IPS-NIHi11 (cell line): Measurements from ENCODE around the gene DCDC2.
A peak's percentile ranks its signal among the peaks of the same experiment; 100 is the strongest.
"Not testable (repeated sequence)": the region's sequence is repeated elsewhere in the genome, so short reads cannot be mapped to it uniquely, and the experiment has no call there.

Experiments used
- DNase-seq: peaks from one replicate; pipeline ENCODE4 v3.0.0; 2012; ENCODE audit warnings: mixed read lengths, low spot score

DCDC2 gene

GRCh38 chr6:24223115-24223919 is 134.5 kb downstream of the DCDC2 start:
- no peak for DNase-seq

GRCh38 chr6:24219670-24220069 is 138.2 kb downstream of the DCDC2 start:
- DNase-seq, result no peak

GRCh38 chr6:24214984-24215383 is 142.9 kb downstream of the DCDC2 start:
- no peak for DNase-seq

- no peak for DNase-seq
Observed at GRCh38 chr6:24207413-24207812, 150.4 kb downstream of the DCDC2 start.

- peak; percentile 31 for DNase-seq
Observed at GRCh38 chr6:24205020-24205492, 152.8 kb downstream of the DCDC2 start.

GRCh38 chr6:24204113-24204512 is 153.7 kb downstream of the DCDC2 start:
- DNase-seq, result not testable (repeated sequence)

GRCh38 chr6:24197892-24198291 is 160.0 kb downstream of the DCDC2 start:
- DNase-seq, result no peak

- no peak for DNase-seq
Observed at GRCh38 chr6:24195836-24196597, 161.8 kb downstream of the DCDC2 start.

GRCh38 chr6:24194978-24195700 is 162.7 kb downstream of the DCDC2 start:
- no peak for DNase-seq

GRCh38 chr6:24193364-24193763 is 164.5 kb downstream of the DCDC2 start:
- DNase-seq, result no peak

- DNase-seq, result no peak
Observed at GRCh38 chr6:24191346-24191745, 166.5 kb downstream of the DCDC2 start.

- no peak for DNase-seq
Observed at GRCh38 chr6:24188578-24189080, 169.2 kb downstream of the DCDC2 start.

- no peak for DNase-seq
Observed at GRCh38 chr6:24187965-24188577, 169.8 kb downstream of the DCDC2 start.

- no peak for DNase-seq
Observed at GRCh38 chr6:24186349-24186748, 171.5 kb downstream of the DCDC2 start.

- DNase-seq, result no peak
Observed at GRCh38 chr6:24183584-24183983, 174.3 kb downstream of the DCDC2 start.

- no peak for DNase-seq
Observed at GRCh38 chr6:24157886-24158285, 200.0 kb downstream of the DCDC2 start.

- no peak for DNase-seq
Observed at GRCh38 chr6:24154121-24154520, 203.7 kb downstream of the DCDC2 start.

- no peak for DNase-seq
Observed at GRCh38 chr6:24152014-24152413, 205.8 kb downstream of the DCDC2 start.

GRCh38 chr6:24149836-24150235 is 208.0 kb downstream of the DCDC2 start:
- DNase-seq, result no peak

GRCh38 chr6:24149296-24149695 is 208.6 kb downstream of the DCDC2 start:
- DNase-seq, result no peak

GRCh38 chr6:24148684-24149083 is 209.2 kb downstream of the DCDC2 start:
- DNase-seq, result no peak

GRCh38 chr6:24148154-24148570 is 209.7 kb downstream of the DCDC2 start:
- DNase-seq, result no peak
